Adrenal gland (tissue), 5 donors: ENCODE measurements around the gene MAP2K4.

Experiments
- CTCF ChIP-seq, 6 experiments: fragments of 450-650 bp in 4 of 6; fragments of 200-600 bp in 2 of 6; sonication (generic) in 1 of 6; IDR thresholded peaks; 1 replicate in 5 of 6; 2 replicates in 1 of 6; pipeline versions ENCODE4 v1.5.1 to v1.8.0; 2016 to 2021; ENCODE audit warnings: antibody characterized with exemption in 6 of 6, mild to moderate bottlenecking in 2 of 6, moderate library complexity in 1 of 6
- POLR2A ChIP-seq, 2 donors: fragments of 450-650 bp; IDR thresholded peaks; one replicate each; pipeline ENCODE4 v1.6.1; 2017; ENCODE audit warnings: antibody characterized with exemption in 2 of 2, mild to moderate bottlenecking in 2 of 2, moderate library complexity in 1 of 2
- donor health status: DM: no; HTN: no; CAD: no.

- TF ChIP-seq CTCF (IDR thresholded peaks at IDR 0.05) (no peak), POLR2A (IDR thresholded peaks at IDR 0.05) (no peak)
These were observed 90.2 kb downstream of the MAP2K4 start for GRCh38 chr17:12110906-12111305.
